K562 (cell line): ENCODE measurements around the gene ENDOV. TPM values are rescaled to one million over a fixed set of nuclear protein-coding genes. Genes with fewer than 3 reads are reported as not detected.

Source experiments
- CBX2 ChIP-seq: fragments of 200-600 bp; sonication (generic); IDR thresholded peaks from one replicate; pipeline ENCODE4 v1.6.1; 2012; ENCODE audit warnings: mild to moderate bottlenecking, low read length, inconsistent platforms; ENCODE audit not compliant: insufficient read depth, poor library complexity, severe bottlenecking
- CTCF ChIP-seq, 3 experiments: IDR thresholded peaks in 2 of 3; conservative IDR thresholded peaks in 1 of 3; 2 replicates each; pipeline ENCODE4 v1.5.1; 2011 to 2012; ENCODE audit warnings: low read length in 3 of 3, mild to moderate bottlenecking in 3 of 3, control low read depth in 2 of 3, improper control_type of control experiment in 1 of 3, inconsistent platforms in 1 of 3, low read depth in 1 of 3, mixed read lengths in 1 of 3, moderate library complexity in 1 of 3; ENCODE audit not compliant: insufficient read depth in 2 of 3
- E2F3 ChIP-seq: fragments of 250-450 bp; sonication (Bioruptor Pico); IDR thresholded peaks from 2 replicates; pipeline ENCODE4 v1.4.0; 2020; ENCODE audit warnings: mild to moderate bottlenecking
- E2F6 ChIP-seq, 2 experiments: IDR thresholded peaks; 2 replicates each; pipeline ENCODE4 v1.6.1; 2011; ENCODE audit warnings: borderline replicate concordance in 1 of 2, control low read depth in 1 of 2, low read depth in 1 of 2, low read length in 1 of 2, mild to moderate bottlenecking in 1 of 2, mixed read lengths in 1 of 2, moderate library complexity in 1 of 2; ENCODE audit not compliant: insufficient read depth in 1 of 2, insufficient read length in 1 of 2, poor library complexity in 1 of 2, severe bottlenecking in 1 of 2; ENCODE audit errors: extremely low read depth in 1 of 2
- E2F8 ChIP-seq: fragments of 450-650 bp; IDR thresholded peaks from 2 replicates; pipeline ENCODE4 v1.7.1; 2018; ENCODE audit warnings: mild to moderate bottlenecking, low read depth; ENCODE audit not compliant: partially characterized antibody
- FOXK2 ChIP-seq, 2 experiments: fragments of 450-650 bp; IDR thresholded peaks in 1 of 2; conservative IDR thresholded peaks in 1 of 2; 2 replicates each; pipeline ENCODE4 v1.6.1; 2016; ENCODE audit warnings: low read depth in 2 of 2, mild to moderate bottlenecking in 1 of 2
- GTF3C2 ChIP-seq: IDR thresholded peaks from 3 replicates; pipeline ENCODE4 v1.6.1; 2011; ENCODE audit warnings: borderline replicate concordance, mild to moderate bottlenecking, moderate library complexity; ENCODE audit not compliant: insufficient read length; ENCODE audit errors: extremely low read depth
- HMGN3 ChIP-seq: IDR thresholded peaks from 2 replicates; pipeline ENCODE4 v1.6.1; 2011; ENCODE audit warnings: borderline replicate concordance, low read depth, mild to moderate bottlenecking, mixed read lengths, low read length; ENCODE audit not compliant: insufficient read length; ENCODE audit errors: extremely low read depth
- KLF16 ChIP-seq: IDR thresholded peaks from 2 replicates; pipeline ENCODE4 v1.6.1; 2016; ENCODE audit warnings: antibody characterized with exemption
- MBD2 ChIP-seq: sonication (generic); IDR thresholded peaks from 2 replicates; pipeline ENCODE4 v1.6.1; 2016; ENCODE audit warnings: low read depth, borderline replicate concordance
- NR2F6 ChIP-seq: fragments of 450-650 bp; formaldehyde crosslinking; IDR thresholded peaks from 2 replicates; pipeline ENCODE4 v1.4.0; 2020; ENCODE audit warnings: mild to moderate bottlenecking
- PHB2 ChIP-seq: fragments of 450-650 bp; IDR thresholded peaks from 2 replicates; pipeline ENCODE4 v1.6.1; 2017; ENCODE audit warnings: low read depth
- PHF20 ChIP-seq: fragments of 450-650 bp; IDR thresholded peaks from 2 replicates; pipeline ENCODE4 v1.6.1; 2018; ENCODE audit not compliant: partially characterized antibody
- SIX5 ChIP-seq, 2 experiments: IDR thresholded peaks; 2 replicates each; pipeline ENCODE4 v1.6.1; 2011; ENCODE audit warnings: low read length in 2 of 2, borderline replicate concordance in 1 of 2, low read depth in 1 of 2, mild to moderate bottlenecking in 1 of 2, moderate library complexity in 1 of 2; ENCODE audit not compliant: insufficient read depth in 1 of 2
- TCF7L2 ChIP-seq: fragments of 150-350 bp; IDR thresholded peaks from 2 replicates; pipeline ENCODE4 v1.6.1; 2016; ENCODE audit warnings: low read depth, mild to moderate bottlenecking, low read length, moderate library complexity
- ZBTB7A ChIP-seq: IDR thresholded peaks from 2 replicates; pipeline ENCODE4 v1.6.1; 2011; ENCODE audit warnings: low read depth, mild to moderate bottlenecking, low read length, moderate library complexity, borderline replicate concordance; ENCODE audit not compliant: control insufficient read depth
- polyA plus RNA-seq, 8 experiments: library from polyadenylated mRNA; depleted of rRNA in 4 of 8; stranded (reverse) in 5 of 8; unstranded in 3 of 8; fragments of >200 nt; fragmentation: Nextera tagmentation in 2 of 8; fragmentation: Illumina TruSeq in 1 of 8; extraction: Ambion mirVana in 2 of 8; extraction: Trizol in 1 of 8; gene quantifications; 2 replicates each; pipeline versions ENCODE4 v1.2.1 to v1.2.3, GENCODE V29; 2011 to 2014; ENCODE audit warnings: inconsistent platforms in 1 of 8, missing spikeins in 1 of 8
- total RNA-seq, 7 experiments: library from RNA; depleted of rRNA in 6 of 7; stranded (reverse); fragments of >200 nt in 6 of 7; fragmentation: Illumina TruSeq in 2 of 7; extraction: Trizol in 2 of 7; gene quantifications; 2 replicates each; pipeline versions ENCODE4 v1.2.1 to v1.2.3, GENCODE V29; 2011 to 2021; ENCODE audit warnings: low replicate concordance in 1 of 7

Gene ENDOV
- total and polyA plus RNA-seq, 9 of the 15 experiments (the other 6 are each of a cell fraction or from before 2014, with no cell fraction given), result 1.2 to 8.2 (median 3.7) TPM

GRCh38 chr17:80454557-80455335 lies 39.8 kb downstream of the ENDOV start (continued):
- TF ChIP-seq E2F6 (IDR thresholded peaks at IDR 0.05; ENCODE audit: borderline replicate concordance in 1 of 2, extremely low read depth in 1 of 2, insufficient read depth in 1 of 2, insufficient read length in 1 of 2, low read depth in 1 of 2, low read length in 1 of 2, poor library complexity in 1 of 2, severe bottlenecking in 1 of 2) (peak; percentile 90 to 98), CBX2 (no peak), E2F3 (peak; percentile 67; the same call in 1 of the 2 replicates), NR2F6 (0 out of 2 replicates have a peak, but pooled peaks have one; percentile 64), PHB2 (no peak), CTCF (IDR thresholded peaks at IDR 0.05 in 2 of 3, conservative IDR thresholded peaks at IDR 0.05 in 1 of 3; ENCODE audit: insufficient read depth in 2 of 3, low read depth in 1 of 3, low read length in 3 of 3) (peak in 1 of 3 experiments; percentile 35; a peak in 1 of 6 replicates), TCF7L2 (no peak), ZBTB7A (peak; percentile 44; the same call in 1 of the 2 replicates), FOXK2 (conservative IDR thresholded peaks at IDR 0.05 in 1 of 2, IDR thresholded peaks at IDR 0.05 in 1 of 2; ENCODE audit: low read depth in 2 of 2) (no peak), KLF16 (no peak), PHF20 (peak; percentile 92), GTF3C2 (peak; percentile 20), E2F8 (peak; percentile 50), SIX5 (IDR thresholded peaks at IDR 0.05; ENCODE audit: borderline replicate concordance in 1 of 2, insufficient read depth in 1 of 2, low read depth in 1 of 2, low read length in 2 of 2) (no peak), MBD2 (peak; percentile 16; the same call in 1 of the 2 replicates), HMGN3 (peak; percentile 71)
